NCI-H526 treated with DMSO at 0.1 percent for 48 hours (cell line): ENCODE measurements around the gene FGF4.

Experiments used
- DNase-seq: peaks from one replicate; lab custom pipeline; 2025; lab: John Stamatoyannopoulos, UW

Gene FGF4, protein sequence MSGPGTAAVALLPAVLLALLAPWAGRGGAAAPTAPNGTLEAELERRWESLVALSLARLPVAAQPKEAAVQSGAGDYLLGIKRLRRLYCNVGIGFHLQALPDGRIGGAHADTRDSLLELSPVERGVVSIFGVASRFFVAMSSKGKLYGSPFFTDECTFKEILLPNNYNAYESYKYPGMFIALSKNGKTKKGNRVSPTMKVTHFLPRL

DNA sequence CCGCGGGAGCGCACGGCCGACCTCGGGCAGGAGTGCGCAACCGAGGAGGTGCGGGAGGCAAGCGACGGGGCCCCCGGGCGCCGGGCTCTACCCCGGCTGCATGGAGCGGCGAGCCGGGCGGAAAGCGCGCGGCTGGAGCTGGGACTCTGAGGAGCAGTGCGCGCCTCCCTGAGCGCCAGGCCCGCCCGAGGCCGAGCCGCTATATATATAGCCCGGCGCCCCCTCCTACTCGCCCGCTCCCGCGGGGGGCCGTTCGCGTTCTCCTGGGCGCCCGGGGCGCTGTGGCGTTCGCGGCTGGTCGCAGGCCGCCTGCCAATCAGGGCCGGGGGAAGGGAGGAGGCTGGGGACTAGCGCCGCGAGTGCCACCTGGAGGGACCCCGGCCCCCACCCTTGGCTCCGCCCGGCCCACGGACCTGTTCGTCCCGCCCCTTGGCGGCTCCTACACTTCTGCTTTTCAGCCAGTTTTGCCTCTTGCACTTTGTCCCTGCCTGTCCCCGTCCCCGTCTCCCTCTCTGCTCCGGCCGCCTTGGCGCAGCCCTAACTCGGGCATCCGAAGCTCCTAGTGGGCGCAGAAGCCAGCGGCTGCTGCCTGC lies at the start of gene FGF4:
FGF4 (minus strand) TSS at position 179 of the 593 bp plus-strand sequence. CDS start 257 bp downstream, outside the sequence.
- no peak for DNase-seq

DNA sequence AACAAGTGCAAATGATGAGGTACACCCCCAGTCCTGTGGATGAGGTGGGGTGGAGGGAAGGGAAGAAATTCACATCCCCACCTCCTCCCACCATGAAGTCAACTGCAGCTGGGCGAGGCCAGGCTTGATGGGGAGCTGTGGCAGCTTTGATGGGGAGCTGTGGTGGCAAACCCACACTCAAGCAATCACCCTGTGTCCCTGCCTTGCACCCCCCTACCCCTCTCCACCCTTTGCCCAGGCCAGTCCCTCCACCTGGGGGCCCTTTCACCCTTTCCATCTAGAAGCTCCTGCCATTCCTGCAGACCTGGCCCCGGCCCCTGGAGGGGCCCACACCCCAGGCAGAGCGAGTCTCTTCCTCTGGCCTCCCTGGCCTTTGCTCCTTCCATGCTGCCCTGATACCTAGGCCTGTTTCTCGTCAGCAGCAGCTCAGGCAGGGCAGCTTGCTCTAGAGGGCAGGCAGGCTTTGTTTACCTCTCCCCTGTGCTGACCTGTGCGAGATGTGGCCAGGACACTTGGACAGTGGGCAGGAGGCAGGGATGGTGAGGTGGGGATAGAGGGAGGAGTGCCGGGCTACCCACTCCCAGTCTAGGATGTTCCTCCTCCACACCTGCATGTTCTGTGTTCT lies 48.6 kb upstream of the FGF4 start:
- DNase-seq, result no peak

DNA sequence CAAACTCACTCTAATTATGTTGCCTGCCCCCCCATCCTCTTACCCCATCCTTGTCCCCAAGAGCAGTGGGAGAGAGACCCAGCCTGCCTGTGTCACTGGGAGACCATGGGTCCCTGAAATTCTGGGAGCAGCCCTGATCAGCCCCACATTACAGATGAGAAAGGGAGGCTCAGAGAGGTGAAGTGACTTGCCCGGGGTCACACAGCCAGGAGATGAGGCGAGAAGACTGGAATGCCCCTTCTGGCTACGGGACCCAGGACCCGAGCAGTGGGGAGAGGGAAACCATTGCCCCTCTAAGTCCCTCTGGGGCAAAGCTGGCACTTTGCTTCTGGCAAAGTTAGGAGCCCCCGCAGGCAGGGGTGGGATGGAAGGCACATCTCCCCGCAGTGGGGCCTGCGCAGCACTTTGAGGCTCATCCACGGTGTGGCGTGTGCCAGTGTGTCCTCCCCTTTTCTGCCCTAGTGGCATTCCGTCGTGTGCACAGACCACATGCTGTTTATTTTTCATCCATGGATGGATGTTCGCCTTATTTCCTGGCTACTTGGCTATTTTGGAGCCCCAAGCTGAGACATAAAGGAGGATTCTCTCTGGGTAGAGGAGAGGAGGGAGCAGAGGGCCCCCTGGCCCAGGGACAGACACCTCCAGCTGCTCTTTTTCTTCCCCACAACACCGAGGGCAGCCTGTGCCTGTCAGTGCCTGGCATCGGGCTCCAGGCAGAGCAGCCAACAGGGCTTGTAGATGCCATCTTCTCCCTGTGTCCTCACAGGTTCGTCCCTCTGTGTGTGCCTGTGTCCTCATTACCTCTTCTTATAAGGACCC lies 47.7 kb upstream of the FGF4 start:
- DNase-seq, result no peak

DNA sequence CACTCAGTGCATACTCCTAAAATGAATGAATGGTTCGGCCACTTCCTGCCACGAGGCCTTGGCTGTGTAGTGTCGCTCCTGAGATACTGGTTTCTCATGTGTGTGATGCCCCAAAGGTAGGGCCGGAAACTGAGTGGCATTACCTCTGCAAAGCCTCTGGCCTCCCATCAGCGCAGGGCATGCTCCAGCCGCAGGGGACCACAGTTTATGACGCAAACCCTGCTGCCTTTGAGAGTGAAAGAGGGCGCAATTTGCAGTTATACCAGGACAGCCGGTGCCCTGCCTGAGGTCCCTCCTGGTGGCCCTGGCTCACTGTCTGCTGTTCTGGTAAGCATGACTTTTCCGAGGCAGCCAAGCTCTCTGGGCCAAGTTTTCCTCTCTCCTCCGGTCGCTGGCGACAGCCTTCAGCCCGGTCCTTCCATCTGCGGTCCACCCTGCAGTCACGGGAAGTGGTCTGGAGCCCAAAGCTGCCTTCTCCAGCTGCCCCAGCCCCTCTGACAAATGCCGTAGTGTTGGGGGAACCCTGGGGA lies 46.4 kb upstream of the FGF4 start:
- no peak for DNase-seq

DNA sequence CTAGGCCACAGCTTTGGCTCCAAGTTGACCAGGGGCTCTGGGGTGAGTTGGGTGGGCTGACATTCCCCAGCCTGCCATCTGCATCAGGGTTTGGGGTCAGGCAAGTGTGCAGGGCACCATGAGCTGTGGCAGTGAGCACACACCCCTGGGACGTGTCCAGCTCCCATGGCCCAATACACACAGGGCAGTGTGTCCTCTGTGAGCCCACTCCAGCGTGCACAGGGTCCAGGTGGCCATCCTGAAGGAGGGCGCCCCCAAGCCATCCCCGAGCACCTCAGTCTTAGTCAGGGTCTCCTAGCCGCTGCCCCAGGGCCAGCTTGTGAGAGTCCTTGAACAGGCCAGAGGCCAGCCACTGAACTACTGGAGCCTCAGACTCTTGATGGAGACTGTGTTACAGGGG lies 45.3 kb upstream of the FGF4 start:
- no peak for DNase-seq

DNA sequence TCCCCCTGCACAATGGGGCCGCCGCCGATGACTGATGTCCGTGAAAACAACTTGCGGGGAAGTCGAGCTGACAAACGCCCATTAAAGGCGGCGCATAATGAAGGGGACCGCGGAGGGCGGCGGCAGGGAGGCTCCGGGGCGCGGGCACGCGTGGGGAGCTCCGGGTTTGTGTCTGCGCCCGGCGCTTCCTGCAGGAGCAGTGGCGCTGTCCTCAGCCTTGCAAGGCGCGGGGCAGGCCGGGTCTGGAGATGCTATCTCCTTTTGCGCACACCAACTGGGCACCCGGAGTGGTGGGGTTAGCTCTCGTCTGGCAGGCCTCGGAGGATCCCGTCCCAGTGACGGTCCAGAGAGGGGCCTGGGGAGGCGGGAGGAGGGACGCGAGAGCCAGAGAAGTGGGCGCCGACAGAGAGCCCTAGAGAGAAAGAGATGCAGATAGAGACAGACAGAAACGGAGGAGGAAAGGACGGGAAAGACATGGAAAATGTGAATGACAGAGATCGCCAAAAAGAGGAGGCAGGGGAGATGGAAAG lies 44.5 kb upstream of the FGF4 start:
- no peak for DNase-seq

DNA sequence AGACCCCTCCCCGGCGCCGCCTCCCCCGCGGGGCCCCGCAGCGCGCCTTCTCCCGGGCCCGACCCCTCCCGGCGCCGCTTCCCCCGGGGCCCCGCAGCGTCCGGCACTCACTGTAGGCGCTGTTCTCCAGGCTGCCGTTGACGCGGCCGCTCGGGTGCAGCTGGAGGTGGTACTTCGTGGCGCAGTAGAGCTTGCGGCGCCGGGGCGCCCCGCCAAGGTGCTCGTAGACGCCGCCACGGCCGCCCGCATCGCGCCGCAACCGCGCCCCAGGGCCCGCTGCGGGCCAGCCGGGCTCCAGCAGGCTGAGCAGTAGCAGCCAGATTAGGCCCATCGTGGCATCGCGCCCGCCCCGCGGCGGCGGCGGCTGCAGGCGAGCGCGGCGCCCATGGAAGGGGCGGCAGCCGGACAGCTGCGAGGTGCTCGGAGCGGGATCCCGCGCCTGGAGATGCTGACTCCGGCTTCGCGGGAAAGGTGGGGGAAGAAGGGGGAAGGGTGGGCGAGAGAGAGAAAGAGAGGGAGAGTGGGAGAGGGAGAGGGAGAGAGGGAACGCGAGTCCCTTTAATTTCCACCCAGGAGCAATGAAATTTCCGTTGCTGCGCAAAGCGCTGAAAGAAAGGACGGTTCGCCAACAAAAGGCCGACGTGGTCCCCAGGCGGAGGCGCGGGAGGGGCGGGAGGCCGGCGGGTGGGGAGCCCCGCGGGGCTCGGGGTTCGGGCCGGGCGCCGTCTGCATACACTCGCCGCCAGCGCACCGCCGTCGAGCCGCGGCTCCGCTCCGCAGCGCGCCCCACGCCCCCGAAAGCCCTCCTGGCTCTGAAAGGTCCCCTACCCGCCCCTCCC lies 43.7 kb upstream of the FGF4 start, which contains the start of gene FGF3:
FGF3 (minus strand) TSS at position 814 of the 839 bp plus-strand sequence; CDS start at position 331, 483 bp downstream.
- no peak for DNase-seq

DNA sequence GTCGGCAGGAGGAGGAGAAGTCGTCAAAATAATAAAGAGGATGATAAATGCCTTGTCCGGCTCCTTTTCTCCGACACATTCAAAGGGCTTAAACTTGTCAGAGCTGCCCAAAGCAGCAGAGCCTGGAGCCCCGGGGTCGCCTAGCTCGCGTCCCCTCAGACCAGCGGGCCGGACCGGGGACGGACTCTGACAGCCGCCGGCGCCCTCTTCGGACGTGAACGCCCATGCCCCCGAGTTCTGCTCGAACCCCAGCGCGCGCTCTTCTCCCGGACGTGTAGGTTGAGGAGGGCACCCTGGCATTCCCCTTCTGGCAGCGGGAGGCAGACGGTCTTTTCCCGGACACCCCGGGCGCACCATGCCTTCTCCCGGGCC lies 43.1 kb upstream of the FGF4 start:
- no peak for DNase-seq

DNA sequence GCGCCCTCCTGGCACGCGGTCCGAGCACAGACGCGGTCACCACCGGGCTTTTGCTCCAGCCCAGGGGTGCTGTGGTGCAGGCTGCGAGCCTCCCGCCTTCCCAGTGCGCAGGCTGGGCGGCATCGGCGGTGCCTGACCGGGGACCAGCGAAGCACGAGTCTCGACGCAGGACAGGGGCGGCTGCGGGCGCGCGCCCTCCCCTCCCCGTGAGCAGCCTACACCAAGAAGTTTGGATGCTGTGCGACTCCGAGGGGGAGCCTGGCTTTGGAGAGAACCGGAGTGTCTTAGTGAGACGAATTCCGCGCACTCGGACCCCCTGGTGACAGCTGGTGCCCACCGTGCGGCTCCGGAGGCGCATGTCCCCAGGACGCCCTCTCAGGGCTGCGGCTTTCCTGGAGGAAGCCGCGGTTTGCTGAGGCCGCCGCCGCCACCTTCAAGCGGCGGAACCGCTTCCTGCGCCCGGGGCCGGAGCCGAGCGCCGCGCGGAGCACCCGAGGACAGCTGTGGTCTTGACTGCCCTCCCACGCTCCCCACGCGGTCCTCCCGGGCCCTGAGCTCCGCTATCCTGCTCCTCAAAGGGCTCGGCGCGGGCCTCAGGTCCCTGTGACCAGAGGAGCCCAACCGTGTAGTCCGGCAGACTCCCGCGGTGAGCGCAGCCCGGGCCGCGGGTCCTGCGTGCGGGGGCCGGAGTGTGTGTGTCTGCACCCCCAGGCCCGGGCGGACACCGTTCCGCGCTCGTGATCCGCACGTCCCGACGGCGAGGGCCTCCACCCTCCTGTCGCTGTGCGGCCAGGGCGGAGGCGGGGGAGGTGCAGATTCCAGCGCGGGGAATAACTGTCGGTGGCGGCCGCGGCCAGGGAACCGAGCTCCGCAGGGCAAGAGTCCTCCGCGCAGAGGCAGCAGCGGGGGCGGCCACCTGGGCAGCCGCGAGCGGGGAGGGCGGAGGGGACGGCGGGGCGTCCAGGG lies 42.4 kb upstream of the FGF4 start:
- no peak for DNase-seq

DNA sequence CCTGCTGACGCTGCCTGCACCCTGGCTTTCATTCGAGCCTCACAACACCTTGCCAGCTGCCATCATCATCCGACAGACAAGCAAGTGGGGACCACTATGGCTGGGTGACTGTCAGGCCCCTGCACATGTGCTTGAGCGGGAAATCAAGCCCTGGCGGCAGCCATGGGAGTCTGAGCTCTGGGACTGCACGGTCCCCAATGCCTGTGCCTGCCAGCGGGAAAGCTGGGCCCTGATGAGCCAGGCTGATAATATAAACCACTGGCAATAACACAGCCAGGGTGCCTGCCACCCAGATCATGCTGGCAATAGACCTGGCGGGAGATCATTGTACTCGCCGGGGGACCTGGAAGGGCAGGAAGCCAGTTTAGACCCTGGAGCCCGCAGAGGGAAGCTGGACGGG lies 41.5 kb upstream of the FGF4 start:
- DNase-seq, result no peak

DNA sequence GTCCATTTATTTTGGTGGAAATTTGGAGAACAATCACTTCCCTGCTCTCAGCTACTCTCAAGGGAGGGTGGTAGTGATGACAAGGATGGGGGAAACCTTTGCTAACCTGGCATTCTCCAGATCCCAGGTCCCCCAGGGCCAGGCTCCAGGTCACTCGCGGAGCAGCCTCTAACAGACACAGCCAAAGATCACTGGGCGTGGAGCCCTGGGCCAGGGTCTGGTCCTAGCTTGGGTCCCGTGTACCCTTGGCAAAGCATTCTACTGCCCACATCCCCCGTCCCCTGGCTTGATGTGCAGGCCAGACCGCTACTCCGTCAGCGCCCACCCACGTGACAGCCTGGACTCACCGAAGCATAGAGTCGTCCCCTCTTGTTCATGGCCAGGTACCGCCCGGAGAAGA lies 40.8 kb upstream of the FGF4 start:
- DNase-seq, result no peak

DNA sequence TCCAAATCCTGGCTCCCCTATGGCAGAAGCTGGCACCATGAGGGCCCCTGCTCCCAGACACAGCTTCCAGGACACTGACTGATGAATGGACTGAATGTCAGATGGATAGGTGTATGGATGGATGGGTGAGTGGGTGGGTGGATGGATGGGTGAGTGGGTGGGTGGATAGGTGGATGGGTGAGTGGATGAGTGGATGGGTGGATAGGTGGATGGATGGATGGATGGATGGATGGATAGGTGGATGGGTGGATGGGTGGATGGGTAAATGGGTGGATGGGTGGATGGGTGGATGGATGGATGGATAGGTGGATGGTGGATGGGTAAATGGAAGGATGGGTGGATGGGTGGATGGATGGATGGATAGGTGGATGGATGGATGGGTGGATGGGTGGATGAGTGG lies 39.8 kb upstream of the FGF4 start:
- DNase-seq, result no peak

DNA sequence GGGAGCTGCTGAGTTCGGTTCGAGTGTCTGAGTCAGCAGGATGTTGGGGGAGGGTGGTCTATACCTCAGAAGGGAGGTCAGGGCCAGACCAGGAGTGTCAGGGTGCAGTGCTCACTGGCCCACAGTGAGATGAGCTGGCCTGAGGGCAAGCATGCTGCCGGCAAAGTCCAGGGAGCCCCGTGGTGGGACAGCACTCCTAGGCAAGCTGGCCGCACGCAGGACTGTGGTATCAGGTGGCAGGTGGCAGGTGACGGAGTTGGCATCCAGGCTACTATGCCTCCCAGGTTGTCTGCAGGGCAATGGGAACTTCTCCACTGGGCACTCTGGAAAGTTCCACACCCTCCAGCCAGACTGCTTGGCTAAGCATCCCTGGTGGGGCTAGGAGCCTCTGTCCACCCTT lies 39.3 kb upstream of the FGF4 start:
- DNase-seq, result no peak

DNA sequence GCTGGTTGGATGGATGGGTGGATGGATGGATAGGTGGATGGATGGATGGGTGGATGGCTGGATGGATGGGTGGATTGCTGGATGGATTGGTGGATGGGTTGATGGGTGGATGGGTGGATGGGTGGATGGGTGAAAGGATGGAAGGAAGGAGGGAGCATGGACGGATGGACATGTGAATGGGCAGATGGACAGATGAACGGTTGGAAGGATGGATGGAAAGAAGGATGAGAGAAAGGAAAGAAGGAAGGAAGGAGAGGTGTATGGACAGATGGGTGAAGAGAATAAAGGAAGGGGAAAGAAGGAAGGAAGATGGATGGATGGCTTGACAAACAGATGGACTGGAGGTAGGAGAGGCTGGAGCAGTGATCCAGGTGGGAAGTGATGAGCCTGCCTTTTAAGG lies 38.7 kb upstream of the FGF4 start:
- DNase-seq, result no peak

DNA sequence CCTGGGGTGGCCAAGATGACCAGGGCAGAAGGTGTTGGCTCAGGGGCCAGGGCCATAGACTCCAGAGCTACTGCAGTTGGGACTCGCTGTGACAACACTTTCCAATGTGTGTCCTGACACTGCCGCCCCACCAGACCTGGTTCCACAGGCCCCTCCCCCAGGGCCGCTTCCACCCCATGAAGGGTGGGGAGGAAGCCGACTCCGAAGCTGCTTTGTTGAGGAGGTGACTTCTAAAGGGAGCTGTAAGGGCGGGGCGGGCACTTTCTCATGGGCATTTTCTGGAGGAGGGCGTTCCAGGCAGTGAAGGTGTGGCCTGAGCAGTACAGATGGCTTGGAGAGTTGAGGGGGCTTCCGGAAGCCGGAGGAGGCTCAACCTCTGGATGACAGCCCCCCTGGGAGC lies 37.8 kb upstream of the FGF4 start:
- no peak for DNase-seq

DNA sequence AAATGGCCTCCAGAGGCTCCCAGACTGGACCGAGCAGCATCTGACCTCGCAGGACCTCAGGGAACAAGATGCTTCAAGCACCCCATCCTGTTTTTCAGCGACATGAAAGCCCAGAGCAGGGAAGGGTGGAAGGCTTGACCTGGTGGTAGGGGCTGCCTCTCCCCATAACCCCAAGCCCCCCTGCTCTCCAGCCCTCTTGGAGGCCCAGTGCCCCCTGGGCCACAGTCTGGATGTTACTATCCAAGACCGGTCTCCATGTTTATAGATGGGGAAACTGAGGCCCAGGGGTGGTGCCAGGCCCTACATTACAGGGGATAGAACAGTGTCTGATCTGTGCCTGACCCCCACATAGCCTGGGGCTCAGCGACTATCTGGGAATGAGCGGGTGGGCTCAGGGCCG lies 37.1 kb upstream of the FGF4 start:
- DNase-seq, result no peak

DNA sequence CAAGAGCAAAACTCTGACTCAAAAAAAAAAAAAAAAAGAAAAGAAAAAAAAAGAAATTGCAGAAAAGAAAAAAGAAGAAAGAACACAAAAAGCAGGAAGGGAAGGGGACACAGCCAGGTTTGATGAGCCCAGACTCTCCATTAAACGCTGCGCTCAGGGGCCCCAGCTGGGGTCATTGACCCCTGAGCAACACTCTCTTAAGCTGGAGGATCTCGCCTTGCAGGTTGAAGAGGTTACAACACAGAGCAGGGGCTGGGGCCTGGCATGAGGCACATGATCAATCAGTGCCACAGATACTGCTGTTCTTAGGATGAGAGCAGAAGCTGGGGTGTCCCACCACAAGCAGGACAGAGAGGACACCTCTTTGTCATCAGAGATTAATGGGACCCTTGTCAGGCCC lies 36.3 kb upstream of the FGF4 start:
- no peak for DNase-seq

DNA sequence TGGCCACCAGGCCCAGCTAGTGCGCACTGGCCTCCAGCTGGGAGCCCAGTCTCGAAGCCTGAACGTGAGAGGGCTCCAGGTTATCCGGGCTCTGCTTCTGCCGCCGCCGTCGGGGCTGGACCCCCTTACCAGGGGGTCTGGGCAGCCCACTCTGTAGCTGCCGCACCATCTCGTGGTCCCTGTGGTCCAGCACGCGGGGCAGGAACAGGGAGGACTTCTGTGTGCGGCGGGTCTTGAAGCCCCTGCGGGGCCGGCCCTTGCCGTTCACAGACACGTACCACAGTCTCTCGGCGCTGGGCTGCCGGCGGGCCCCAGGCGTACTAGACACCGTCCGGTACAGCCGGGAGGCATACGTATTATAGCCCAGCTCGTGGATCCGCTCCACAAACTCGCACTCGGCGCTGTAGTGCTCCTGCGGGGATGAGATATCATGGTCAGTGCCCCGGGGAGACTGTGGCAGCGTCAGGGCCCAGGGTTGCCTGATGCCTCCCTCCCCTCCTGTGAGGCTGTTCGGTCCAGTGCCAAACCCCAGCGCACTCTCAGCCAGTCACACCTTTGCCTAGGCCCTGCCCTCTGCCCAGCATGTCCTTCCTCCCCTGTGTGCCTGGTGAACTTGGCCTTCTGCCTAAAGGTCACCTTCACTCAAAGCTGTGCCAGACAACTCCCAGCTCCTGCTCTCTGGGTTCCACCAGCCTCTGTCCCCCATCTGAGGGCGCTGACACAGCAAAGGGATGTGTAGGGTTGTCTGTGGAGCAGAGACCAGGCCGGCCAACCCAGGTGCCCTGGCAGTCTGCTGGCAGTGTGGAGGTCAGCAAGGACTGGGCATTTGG lies 35.4 kb upstream of the FGF4 start:
- DNase-seq, result no peak

DNA sequence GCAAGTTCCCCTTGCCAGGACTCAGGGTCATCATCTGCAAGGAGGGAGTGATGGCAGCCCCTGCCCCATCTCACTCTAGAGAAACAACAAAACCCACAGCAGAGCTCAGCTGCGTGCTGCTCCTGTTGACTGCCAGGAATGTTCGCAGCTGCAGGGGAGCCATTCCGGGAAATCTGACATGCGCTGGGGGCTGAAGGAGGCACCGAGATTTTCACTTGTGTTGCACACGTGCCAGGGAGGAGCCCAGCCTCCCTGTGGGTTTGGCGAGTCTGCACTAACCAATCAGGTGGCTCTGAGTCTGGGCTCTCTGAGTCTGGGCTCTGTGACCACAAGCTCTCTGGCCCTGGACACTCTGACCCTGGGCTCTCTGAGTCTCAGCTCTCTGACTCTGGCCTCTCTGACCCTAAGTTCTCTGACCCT lies 33.5 kb upstream of the FGF4 start:
- DNase-seq, result no peak
